ENCODE measurements around the gene CORO7. TPM values are rescaled to one million over a fixed set of nuclear protein-coding genes. Genes with fewer than 3 reads are reported as not detected.
A peak's percentile ranks its signal among the peaks of the same experiment; 100 is the strongest.

The CORO7 gene
- total and polyA plus RNA-seq, 9 of the 15 experiments (the other 6 are each of a cell fraction or from before 2014, with no cell fraction given) = 0.45 to 77.2 (median 18.7) TPM

GRCh38 chr16:4323071-4323844 lies 93.1 kb downstream of the CORO7 start (continued):
- TF ChIP-seq MAZ (CRISPR knock-in tag; conservative IDR thresholded peaks at IDR 0.05 in 1 of 2, IDR thresholded peaks at IDR 0.05 in 1 of 2) = no peak
- no peak for TF ChIP-seq BRD4 (IDR thresholded peaks at IDR 0.05)
- no peak for TF ChIP-seq TEAD1 (CRISPR knock-in tag; IDR thresholded peaks at IDR 0.05)

GRCh38 chr16:4322121-4323052 lies 94.0 kb downstream of the CORO7 start:
- no peak overlapping the region for H3K4me3 ChIP-seq
- CTCF ChIA-PET (ENCODE audit: low intra/inter-chr PET ratio) = no interaction called here
- DNase-seq (ENCODE audit: extremely low read depth in 1 of 4, low spot score in 3 of 4) (no peak), ATAC-seq (no peak), FAIRE-seq (no peak)
- H3K9ac ChIP-seq (ENCODE audit: insufficient read depth in 1 of 2, low read depth in 2 of 2, low read length in 2 of 2) = peak overlapping the region in 1 of 2 experiments; percentile 45; a peak in 1 of 4 replicates
- no peak overlapping the region for H3K27ac ChIP-seq (ENCODE audit: extremely low read depth, low read depth, low read length)
- no peaks in the 10 kb centered on the region for H3K27me3 ChIP-seq (ENCODE audit: control insufficient read depth in 2 of 2, insufficient read depth in 2 of 2, low read length in 2 of 2)
- intact Hi-C loops (cut with micrococcal nuclease) = no loop called here
- TF ChIP-seq ZFP36 (IDR thresholded peaks at IDR 0.05; ENCODE audit: low read depth, low read length, partially characterized antibody) (peak; percentile 55), UBTF (IDR thresholded peaks at IDR 0.05; ENCODE audit: borderline replicate concordance in 1 of 2, low read depth in 2 of 2, low read length in 2 of 2) (no peak)
- peaks cover 3 to 86% of the 10 kb centered on the region in 2 experiments; a peak in 4 of 5 replicates for H3K4me1 ChIP-seq (replicated peaks in 1 of 2; ENCODE audit: control insufficient read depth in 2 of 2, insufficient read depth in 2 of 2, low read length in 2 of 2)
- H3K9me1 ChIP-seq (ENCODE audit: control insufficient read depth, insufficient read depth, low read length) = no peaks in the 10 kb centered on the region
- POLR2A ChIA-PET = interaction anchor here (0.6 to 0.7 kb wide), 2 partner anchors 14 to 15 kb away, joined by 3 read pairs; no protein-coding TSS in a partner anchor
- H3K79me2 ChIP-seq (ENCODE audit: control insufficient read depth, insufficient read depth, low read length) = peaks cover 17% of the 10 kb centered on the region; the same call in 2 of the 3 replicates
- H2AFZ ChIP-seq (ENCODE audit: low read depth, low read length) = no peak overlapping the region
- no TSS peak for BruUV-seq (replicated peaks)
- in situ Hi-C loops (cut with MboI) = loop anchor here (10.0 kb wide), 2 partner anchors 118 to 338 kb away; no protein-coding TSS in a partner anchor
- no peak overlapping the region for H3K4me2 ChIP-seq (ENCODE audit: insufficient read depth, low read length)
- 74% methylated on average over 23 of the region's 30 CpGs for WGBS (ENCODE audit: insufficient coverage, low coverage, missing lambda C conversion rate)
- H3K36me3 ChIP-seq (ENCODE audit: control insufficient read depth, insufficient read depth, low read length) = no peaks in the 10 kb centered on the region
- H4K20me1 ChIP-seq (replicated peaks; ENCODE audit: control insufficient read depth, insufficient read depth, low read length) = peaks cover 9% of the 10 kb centered on the region
- no peaks in the 10 kb centered on the region for H3K9me3 ChIP-seq (replicated peaks; ENCODE audit: control insufficient read depth, insufficient read depth, low read depth, low read length)

Measured in K562 (cell line).